ENCODE measurements around the gene RHOBTB1.

The RHOBTB1 gene

GRCh38 chr10:60901561-60902235 lies 42.3 kb downstream of the RHOBTB1 start:
- H2BK120ac ChIP-seq (ENCODE audit: low read depth, low read length) = no peak overlapping the region
- no peak overlapping the region for H3K4me2 ChIP-seq (ENCODE audit: low read length)
- H3K18ac ChIP-seq (ENCODE audit: low read length) = no peak overlapping the region
- H2BK15ac ChIP-seq (replicated peaks; ENCODE audit: low read depth) = no peak overlapping the region
- no peak overlapping the region for H3K56ac ChIP-seq (ENCODE audit: low read length)
- H3K27ac ChIP-seq (ENCODE audit: low read depth, low read length) = no peak overlapping the region
- no peak overlapping the region for H2BK5ac ChIP-seq (ENCODE audit: low read length)
- no peaks in the 10 kb centered on the region for H3K79me2 ChIP-seq (ENCODE audit: control insufficient read depth, insufficient read depth, low read length)
- whole genome bisulfite sequencing (ENCODE audit: extremely low coverage, insufficient coverage, low lambda C conversion rate) = no CpG with 5 or more reads among the region's 6 CpGs
- H2AK5ac ChIP-seq (ENCODE audit: low read length) = no peak overlapping the region
- no peaks in the 10 kb centered on the region for H3K27me3 ChIP-seq (ENCODE audit: insufficient read depth, low read length, poor library complexity)
- no peaks in the 10 kb centered on the region for H3K79me1 ChIP-seq (ENCODE audit: low read length)
- H3K4me1 ChIP-seq (ENCODE audit: control insufficient read depth, low read depth, low read length) = no peaks in the 10 kb centered on the region
- no peak overlapping the region for H4K5ac ChIP-seq (ENCODE audit: low read length)
- DNase-seq = no peak
- no peaks in the 10 kb centered on the region for H3K36me3 ChIP-seq (ENCODE audit: control insufficient read depth, insufficient read depth, low read length)
- H3K4ac ChIP-seq (ENCODE audit: low read depth, low read length) = no peak overlapping the region
- H3K23ac ChIP-seq (ENCODE audit: low read length) = no peak overlapping the region
- H3K4me3 ChIP-seq (ENCODE audit: low read length) = no peak overlapping the region
- no peak overlapping the region for H3K9ac ChIP-seq (ENCODE audit: low read length)
- no peak overlapping the region for H4K8ac ChIP-seq (ENCODE audit: low read depth, low read length)

GRCh38 chr10:60899266-60899665 lies 44.7 kb downstream of the RHOBTB1 start:
- Histone ChIP-seq H4K8ac (ENCODE audit: low read depth, low read length) (no peak overlapping the region), H3K4me2 (ENCODE audit: low read length) (no peak overlapping the region), H3K23ac (ENCODE audit: low read length) (no peak overlapping the region), H2AK5ac (ENCODE audit: low read length) (no peak overlapping the region), H3K4me3 (ENCODE audit: low read length) (no peak overlapping the region), H2BK5ac (ENCODE audit: low read length) (no peak overlapping the region), H3K18ac (ENCODE audit: low read length) (no peak overlapping the region), H3K27me3 (ENCODE audit: insufficient read depth, low read length, poor library complexity) (no peaks in the 10 kb centered on the region), H3K79me1 (ENCODE audit: low read length) (no peaks in the 10 kb centered on the region), H3K36me3 (ENCODE audit: control insufficient read depth, insufficient read depth, low read length) (no peaks in the 10 kb centered on the region), H3K56ac (ENCODE audit: low read length) (no peak overlapping the region), H2BK120ac (ENCODE audit: low read depth, low read length) (no peak overlapping the region), H3K4ac (ENCODE audit: low read depth, low read length) (no peak overlapping the region), H4K5ac (ENCODE audit: low read length) (no peak overlapping the region), H2BK15ac (replicated peaks; ENCODE audit: low read depth) (no peak overlapping the region), H3K9ac (ENCODE audit: low read length) (no peak overlapping the region), H3K79me2 (ENCODE audit: control insufficient read depth, insufficient read depth, low read length) (no peaks in the 10 kb centered on the region), H3K27ac (ENCODE audit: low read depth, low read length) (no peak overlapping the region), H3K4me1 (ENCODE audit: control insufficient read depth, low read depth, low read length) (no peaks in the 10 kb centered on the region)
- WGBS (ENCODE audit: extremely low coverage, insufficient coverage, low lambda C conversion rate) = no CpG with 5 or more reads among the region's 7 CpGs
- no peak for DNase-seq

GRCh38 chr10:60898321-60898720 lies 45.7 kb downstream of the RHOBTB1 start:
- H3K9ac ChIP-seq (ENCODE audit: low read length) = no peak overlapping the region
- no peak overlapping the region for H2BK15ac ChIP-seq (replicated peaks; ENCODE audit: low read depth)
- no peak overlapping the region for H3K23ac ChIP-seq (ENCODE audit: low read length)
- H3K18ac ChIP-seq (ENCODE audit: low read length) = no peak overlapping the region
- no peak overlapping the region for H3K56ac ChIP-seq (ENCODE audit: low read length)
- no peak overlapping the region for H3K4me3 ChIP-seq (ENCODE audit: low read length)
- no peaks in the 10 kb centered on the region for H3K27me3 ChIP-seq (ENCODE audit: insufficient read depth, low read length, poor library complexity)
- no peaks in the 10 kb centered on the region for H3K4me1 ChIP-seq (ENCODE audit: control insufficient read depth, low read depth, low read length)
- no peak overlapping the region for H2BK120ac ChIP-seq (ENCODE audit: low read depth, low read length)
- H3K4me2 ChIP-seq (ENCODE audit: low read length) = no peak overlapping the region
- no peaks in the 10 kb centered on the region for H3K79me1 ChIP-seq (ENCODE audit: low read length)
- no peak overlapping the region for H4K8ac ChIP-seq (ENCODE audit: low read depth, low read length)
- no peak overlapping the region for H2AK5ac ChIP-seq (ENCODE audit: low read length)
- H2BK5ac ChIP-seq (ENCODE audit: low read length) = no peak overlapping the region
- no peak overlapping the region for H3K4ac ChIP-seq (ENCODE audit: low read depth, low read length)
- no CpG with 5 or more reads among the region's 5 CpGs for WGBS (ENCODE audit: extremely low coverage, insufficient coverage, low lambda C conversion rate)
- no peak for DNase-seq
- no peaks in the 10 kb centered on the region for H3K79me2 ChIP-seq (ENCODE audit: control insufficient read depth, insufficient read depth, low read length)
- no peak overlapping the region for H3K27ac ChIP-seq (ENCODE audit: low read depth, low read length)
- H4K5ac ChIP-seq (ENCODE audit: low read length) = no peak overlapping the region
- H3K36me3 ChIP-seq (ENCODE audit: control insufficient read depth, insufficient read depth, low read length) = no peaks in the 10 kb centered on the region

- Histone ChIP-seq H2BK15ac (replicated peaks; ENCODE audit: low read depth) (no peak overlapping the region), H3K4me1 (ENCODE audit: control insufficient read depth, low read depth, low read length) (no peaks in the 10 kb centered on the region), H4K5ac (ENCODE audit: low read length) (no peak overlapping the region), H3K36me3 (ENCODE audit: control insufficient read depth, insufficient read depth, low read length) (no peaks in the 10 kb centered on the region), H3K79me2 (ENCODE audit: control insufficient read depth, insufficient read depth, low read length) (no peaks in the 10 kb centered on the region), H3K56ac (ENCODE audit: low read length) (no peak overlapping the region), H3K27ac (ENCODE audit: low read depth, low read length) (no peak overlapping the region), H4K8ac (ENCODE audit: low read depth, low read length) (no peak overlapping the region), H3K9ac (ENCODE audit: low read length) (no peak overlapping the region), H2AK5ac (ENCODE audit: low read length) (no peak overlapping the region), H3K4me3 (ENCODE audit: low read length) (no peak overlapping the region), H3K18ac (ENCODE audit: low read length) (no peak overlapping the region), H3K79me1 (ENCODE audit: low read length) (no peaks in the 10 kb centered on the region), H2BK120ac (ENCODE audit: low read depth, low read length) (no peak overlapping the region), H3K27me3 (ENCODE audit: insufficient read depth, low read length, poor library complexity) (no peaks in the 10 kb centered on the region), H3K4ac (ENCODE audit: low read depth, low read length) (no peak overlapping the region), H3K4me2 (ENCODE audit: low read length) (no peak overlapping the region), H2BK5ac (ENCODE audit: low read length) (no peak overlapping the region), H3K23ac (ENCODE audit: low read length) (no peak overlapping the region)
- DNase-seq = no peak
- no CpG with 5 or more reads among the region's 2 CpGs for WGBS (ENCODE audit: extremely low coverage, insufficient coverage, low lambda C conversion rate)
Observed at GRCh38 chr10:60896810-60897209, 47.2 kb downstream of the RHOBTB1 start.

GRCh38 chr10:60896033-60896432 lies 48.0 kb downstream of the RHOBTB1 start:
- Histone ChIP-seq H2BK120ac (ENCODE audit: low read depth, low read length) (no peak overlapping the region), H3K4me3 (ENCODE audit: low read length) (no peak overlapping the region), H3K27ac (ENCODE audit: low read depth, low read length) (no peak overlapping the region), H3K4me1 (ENCODE audit: control insufficient read depth, low read depth, low read length) (no peaks in the 10 kb centered on the region), H3K18ac (ENCODE audit: low read length) (no peak overlapping the region), H3K9ac (ENCODE audit: low read length) (no peak overlapping the region), H4K5ac (ENCODE audit: low read length) (no peak overlapping the region), H2BK5ac (ENCODE audit: low read length) (no peak overlapping the region), H3K27me3 (ENCODE audit: insufficient read depth, low read length, poor library complexity) (no peaks in the 10 kb centered on the region), H3K4me2 (ENCODE audit: low read length) (no peak overlapping the region), H4K8ac (ENCODE audit: low read depth, low read length) (no peak overlapping the region), H3K56ac (ENCODE audit: low read length) (no peak overlapping the region), H2AK5ac (ENCODE audit: low read length) (no peak overlapping the region), H3K79me2 (ENCODE audit: control insufficient read depth, insufficient read depth, low read length) (no peaks in the 10 kb centered on the region), H3K4ac (ENCODE audit: low read depth, low read length) (no peak overlapping the region), H3K79me1 (ENCODE audit: low read length) (no peaks in the 10 kb centered on the region), H3K36me3 (ENCODE audit: control insufficient read depth, insufficient read depth, low read length) (no peaks in the 10 kb centered on the region), H3K23ac (ENCODE audit: low read length) (no peak overlapping the region), H2BK15ac (replicated peaks; ENCODE audit: low read depth) (no peak overlapping the region)
- DNase-seq = no peak

GRCh38 chr10:60894786-60895185 lies 49.2 kb downstream of the RHOBTB1 start:
- Histone ChIP-seq H3K79me2 (ENCODE audit: control insufficient read depth, insufficient read depth, low read length) (no peaks in the 10 kb centered on the region), H3K79me1 (ENCODE audit: low read length) (no peaks in the 10 kb centered on the region), H2BK15ac (replicated peaks; ENCODE audit: low read depth) (no peak overlapping the region), H4K8ac (ENCODE audit: low read depth, low read length) (no peak overlapping the region), H3K23ac (ENCODE audit: low read length) (no peak overlapping the region), H3K36me3 (ENCODE audit: control insufficient read depth, insufficient read depth, low read length) (no peaks in the 10 kb centered on the region), H3K4me1 (ENCODE audit: control insufficient read depth, low read depth, low read length) (no peaks in the 10 kb centered on the region), H3K4me2 (ENCODE audit: low read length) (no peak overlapping the region), H3K18ac (ENCODE audit: low read length) (no peak overlapping the region), H3K56ac (ENCODE audit: low read length) (no peak overlapping the region), H2BK120ac (ENCODE audit: low read depth, low read length) (no peak overlapping the region), H3K9ac (ENCODE audit: low read length) (no peak overlapping the region), H3K27me3 (ENCODE audit: insufficient read depth, low read length, poor library complexity) (no peaks in the 10 kb centered on the region), H3K4ac (ENCODE audit: low read depth, low read length) (no peak overlapping the region), H3K4me3 (ENCODE audit: low read length) (no peak overlapping the region), H3K27ac (ENCODE audit: low read depth, low read length) (no peak overlapping the region), H4K5ac (ENCODE audit: low read length) (no peak overlapping the region), H2BK5ac (ENCODE audit: low read length) (no peak overlapping the region), H2AK5ac (ENCODE audit: low read length) (no peak overlapping the region)
- peak; percentile 53 for DNase-seq

Measured in mesendoderm (in vitro differentiated cells).